Vagina (tissue), 2 donors: ENCODE results near the gene ADGRV1.

Experiments used
- POLR2A ChIP-seq, 2 donors: fragments of 450-650 bp; IDR thresholded peaks; one replicate each; pipeline ENCODE4 v1.6.1; 2017; ENCODE audit warnings: antibody characterized with exemption in 2 of 2, mild to moderate bottlenecking in 2 of 2, moderate library complexity in 2 of 2
- POLR2AphosphoS5 ChIP-seq, 2 donors: sonication (generic); formaldehyde crosslinking; IDR thresholded peaks; one replicate each; pipeline ENCODE4 v1.9.0; 2017; ENCODE audit warnings: antibody characterized with exemption in 2 of 2, mild to moderate bottlenecking in 2 of 2, low read depth in 1 of 2; ENCODE audit not compliant: insufficient read depth in 1 of 2
- TF ChIP-seq, protein P1 (sequence below), 3 experiments: fragments of 450-650 bp in 2 of 3; fragments of 200-600 bp in 1 of 3; sonication (generic) in 1 of 3; IDR thresholded peaks; one replicate each; pipeline ENCODE4 v1.5.1; 2017 to 2019; ENCODE audit warnings: antibody characterized with exemption in 3 of 3, mild to moderate bottlenecking in 2 of 3, moderate library complexity in 2 of 3

GRCh38 chr5:90530736-90531487 is 27.7 kb upstream of the ADGRV1 start:
- TF ChIP-seq POLR2AphosphoS5 (IDR thresholded peaks at IDR 0.05; ENCODE audit: insufficient read depth in 1 of 2, low read depth in 1 of 2) (no peak), POLR2A (IDR thresholded peaks at IDR 0.05) (no peak)
- TF ChIP-seq, protein P1, sequence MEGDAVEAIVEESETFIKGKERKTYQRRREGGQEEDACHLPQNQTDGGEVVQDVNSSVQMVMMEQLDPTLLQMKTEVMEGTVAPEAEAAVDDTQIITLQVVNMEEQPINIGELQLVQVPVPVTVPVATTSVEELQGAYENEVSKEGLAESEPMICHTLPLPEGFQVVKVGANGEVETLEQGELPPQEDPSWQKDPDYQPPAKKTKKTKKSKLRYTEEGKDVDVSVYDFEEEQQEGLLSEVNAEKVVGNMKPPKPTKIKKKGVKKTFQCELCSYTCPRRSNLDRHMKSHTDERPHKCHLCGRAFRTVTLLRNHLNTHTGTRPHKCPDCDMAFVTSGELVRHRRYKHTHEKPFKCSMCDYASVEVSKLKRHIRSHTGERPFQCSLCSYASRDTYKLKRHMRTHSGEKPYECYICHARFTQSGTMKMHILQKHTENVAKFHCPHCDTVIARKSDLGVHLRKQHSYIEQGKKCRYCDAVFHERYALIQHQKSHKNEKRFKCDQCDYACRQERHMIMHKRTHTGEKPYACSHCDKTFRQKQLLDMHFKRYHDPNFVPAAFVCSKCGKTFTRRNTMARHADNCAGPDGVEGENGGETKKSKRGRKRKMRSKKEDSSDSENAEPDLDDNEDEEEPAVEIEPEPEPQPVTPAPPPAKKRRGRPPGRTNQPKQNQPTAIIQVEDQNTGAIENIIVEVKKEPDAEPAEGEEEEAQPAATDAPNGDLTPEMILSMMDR (IDR thresholded peaks at IDR 0.05) = no peak
